Stimulated activated CD8-positive, alpha-beta memory T cell treated with anti-CD3 and anti-CD28 coated beads, Interleukin-15, amount 100 ng/mL, for 4 hours (primary cell): ENCODE results near the gene BNC2.

Experiments used
- DNase-seq, 2 donors: peaks; one replicate each; pipeline ENCODE4 v3.0.0-alpha.2; 2020; ENCODE audit warnings: low read depth in 2 of 2

Gene BNC2

DNA sequence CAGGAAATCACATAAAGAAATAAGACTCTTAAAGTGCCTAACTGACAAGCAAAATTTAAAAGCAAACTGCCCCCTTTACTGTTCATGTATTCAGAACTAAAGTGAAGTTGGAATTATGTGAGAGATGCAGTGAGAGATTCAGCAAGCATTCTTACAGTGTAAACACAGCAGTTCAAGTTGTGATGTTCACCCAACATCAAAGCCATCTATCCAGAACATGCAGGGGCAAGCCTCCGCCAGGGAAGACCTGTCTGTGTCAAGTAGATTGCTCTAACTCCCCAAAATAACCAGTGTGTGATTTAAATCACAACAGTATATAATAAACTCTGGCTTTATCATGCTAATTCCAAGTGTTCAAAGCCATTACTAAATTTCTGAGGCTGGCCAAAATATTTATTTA lies 233.3 kb downstream of the BNC2 start:
- no peak for DNase-seq

DNA sequence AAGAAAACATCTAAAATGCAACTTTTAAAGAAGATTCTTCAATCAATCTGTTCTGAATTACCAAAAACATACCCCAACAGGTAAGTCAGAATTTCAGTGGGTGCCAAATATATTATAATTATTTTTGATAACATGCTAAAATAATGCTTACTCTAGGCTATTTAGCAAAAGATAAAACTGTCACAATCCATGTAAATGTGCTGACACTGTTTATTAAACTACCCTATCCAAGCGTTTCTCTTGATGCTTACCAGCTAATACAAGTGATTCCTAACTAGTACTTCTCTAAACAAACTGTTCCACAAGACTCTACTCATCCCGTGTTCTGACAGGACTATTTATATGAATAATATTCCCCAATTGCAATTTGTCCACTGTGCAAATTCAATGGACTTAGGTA lies 236.7 kb downstream of the BNC2 start:
- no peak for DNase-seq

DNA sequence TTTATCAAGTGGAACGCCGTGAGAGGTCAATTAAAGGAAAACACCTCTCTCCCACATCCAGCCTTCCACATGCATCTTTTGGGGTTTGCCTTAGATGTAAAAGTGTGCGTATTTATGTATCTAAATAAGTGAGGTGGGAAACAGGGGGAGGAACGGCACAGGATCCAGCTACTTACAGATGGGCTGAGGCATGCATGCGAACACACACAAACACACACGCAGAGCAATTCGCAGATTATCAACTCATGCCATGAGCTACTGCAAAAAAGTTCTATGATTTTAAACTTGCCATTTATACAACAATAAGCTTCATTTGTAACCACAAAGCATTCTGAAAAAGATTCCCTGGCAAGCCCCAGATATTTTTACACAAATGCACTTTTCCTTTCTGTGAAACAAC lies 242.1 kb downstream of the BNC2 start:
- DNase-seq: no peak

DNA sequence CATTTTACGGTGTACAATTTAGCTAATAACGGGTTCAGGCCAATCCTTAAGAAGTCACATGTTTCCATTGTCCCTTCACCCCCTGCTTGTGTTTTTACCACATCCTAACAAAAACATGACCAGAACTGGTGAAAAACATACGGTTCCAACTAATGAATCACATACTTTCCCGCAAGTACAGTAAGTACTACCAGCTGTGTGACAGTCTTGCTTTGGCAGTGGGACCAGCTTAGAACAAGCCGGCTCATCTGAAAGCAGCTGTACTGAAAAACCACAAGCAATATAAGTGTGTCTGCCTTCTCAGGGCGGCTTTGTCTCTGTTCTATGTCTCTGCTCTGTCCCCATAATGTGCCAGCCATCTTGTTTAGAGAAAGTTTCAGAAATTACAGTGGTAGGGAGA lies 242.5 kb downstream of the BNC2 start:
- DNase-seq: no peak

DNA sequence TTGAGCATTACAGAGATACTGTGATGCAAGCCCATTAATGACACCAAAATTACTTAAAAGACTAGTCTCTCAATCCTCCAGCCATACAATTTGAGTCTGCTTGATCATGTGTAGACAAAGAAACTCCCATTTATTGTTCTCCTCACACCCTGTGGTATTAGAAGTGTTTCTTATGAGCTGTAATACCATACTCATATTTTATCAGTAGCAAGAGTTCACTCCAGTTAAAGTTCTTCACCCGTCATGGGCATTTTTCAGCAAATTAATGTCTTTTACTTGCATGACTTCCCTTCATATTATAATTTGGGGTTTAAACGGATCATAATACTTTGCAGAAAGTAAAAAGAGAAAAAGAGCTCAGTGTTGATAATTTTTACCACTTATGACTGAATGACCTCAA lies 242.9 kb downstream of the BNC2 start:
- DNase-seq: no peak

DNA sequence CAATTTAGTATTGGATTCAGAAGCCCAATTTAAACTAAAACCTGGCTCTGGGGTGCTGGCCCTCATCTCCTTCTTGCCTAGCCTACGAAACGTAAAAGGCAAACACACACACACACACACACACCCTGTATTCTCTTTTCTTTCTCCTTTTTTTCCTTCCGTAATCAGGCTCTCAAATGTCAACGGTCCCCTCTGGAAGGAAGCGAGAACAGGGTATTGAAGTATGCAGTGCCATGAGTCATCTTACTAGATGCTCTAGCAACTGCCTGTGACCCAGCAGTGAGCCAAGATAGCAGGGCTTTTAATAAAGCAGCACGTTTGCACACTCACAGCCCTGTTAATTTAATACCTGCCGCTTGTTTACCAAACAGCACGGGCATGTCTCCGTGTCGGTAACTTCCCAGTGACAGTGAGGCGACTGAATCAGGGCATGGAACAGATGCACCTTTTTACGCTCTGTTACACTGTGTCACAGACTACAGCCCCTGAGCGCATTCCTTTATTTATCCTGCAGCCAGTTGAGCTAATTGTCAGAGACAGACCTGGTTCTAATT lies 243.8 kb downstream of the BNC2 start:
- DNase-seq: no peak

DNA sequence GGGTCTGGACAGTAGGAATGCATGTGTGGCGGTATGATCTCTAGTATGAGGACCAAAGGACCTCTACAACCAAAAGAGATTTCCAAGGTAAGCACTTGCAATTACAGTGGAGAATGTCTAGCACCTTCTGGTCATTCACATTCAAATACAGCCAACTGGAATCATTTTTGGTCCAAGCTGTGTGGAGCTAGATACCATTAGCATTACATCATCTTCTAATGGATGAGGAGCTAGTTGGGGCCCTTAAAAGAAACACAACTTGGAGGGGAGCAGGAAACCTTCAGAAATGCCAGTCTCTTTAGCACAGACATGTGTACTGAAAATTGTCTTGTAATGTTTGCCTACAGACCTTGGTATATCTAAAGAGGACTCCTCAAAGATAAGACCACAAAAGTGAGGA lies 244.7 kb downstream of the BNC2 start:
- no peak for DNase-seq

DNA sequence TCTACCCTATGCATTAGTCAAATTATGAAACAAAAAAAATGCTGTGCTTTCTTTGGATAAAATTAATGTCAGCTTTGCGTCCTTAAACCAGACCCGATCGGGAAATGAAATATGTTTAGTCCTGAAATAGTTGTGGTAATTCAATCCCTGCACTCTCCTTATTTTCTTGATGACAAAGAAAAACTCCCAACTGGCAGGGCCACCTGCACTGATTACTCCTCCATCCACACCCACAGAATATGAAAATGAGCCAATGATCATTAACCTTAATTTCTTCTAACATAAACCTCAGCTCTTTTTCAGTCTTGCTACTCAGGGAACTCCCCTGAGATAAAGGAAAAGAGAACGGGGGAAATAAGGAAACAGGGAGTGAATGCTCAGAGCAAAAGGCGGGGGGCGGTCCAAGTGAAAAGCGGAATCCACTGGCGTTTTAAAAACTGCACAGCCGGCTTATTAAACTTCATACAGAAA lies 245.3 kb downstream of the BNC2 start:
- no peak for DNase-seq

DNA sequence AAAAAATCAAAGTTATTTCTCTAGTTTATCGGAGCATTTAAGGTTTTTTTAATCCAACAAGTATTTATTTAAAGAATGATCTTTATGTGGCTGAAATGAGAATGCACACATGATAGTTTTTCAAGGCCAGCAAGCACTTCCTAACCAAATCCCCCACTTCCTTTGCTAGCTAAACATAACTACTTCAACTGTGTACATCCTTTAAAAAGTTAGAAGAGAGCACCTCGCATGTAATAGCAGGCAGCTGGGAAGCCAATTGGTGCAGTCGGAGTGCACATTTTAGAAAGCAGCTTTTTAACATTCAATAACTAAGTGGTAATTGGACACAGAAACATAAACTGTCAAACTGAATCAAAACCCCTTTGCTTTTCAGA lies 245.7 kb downstream of the BNC2 start:
- DNase-seq: no peak

DNA sequence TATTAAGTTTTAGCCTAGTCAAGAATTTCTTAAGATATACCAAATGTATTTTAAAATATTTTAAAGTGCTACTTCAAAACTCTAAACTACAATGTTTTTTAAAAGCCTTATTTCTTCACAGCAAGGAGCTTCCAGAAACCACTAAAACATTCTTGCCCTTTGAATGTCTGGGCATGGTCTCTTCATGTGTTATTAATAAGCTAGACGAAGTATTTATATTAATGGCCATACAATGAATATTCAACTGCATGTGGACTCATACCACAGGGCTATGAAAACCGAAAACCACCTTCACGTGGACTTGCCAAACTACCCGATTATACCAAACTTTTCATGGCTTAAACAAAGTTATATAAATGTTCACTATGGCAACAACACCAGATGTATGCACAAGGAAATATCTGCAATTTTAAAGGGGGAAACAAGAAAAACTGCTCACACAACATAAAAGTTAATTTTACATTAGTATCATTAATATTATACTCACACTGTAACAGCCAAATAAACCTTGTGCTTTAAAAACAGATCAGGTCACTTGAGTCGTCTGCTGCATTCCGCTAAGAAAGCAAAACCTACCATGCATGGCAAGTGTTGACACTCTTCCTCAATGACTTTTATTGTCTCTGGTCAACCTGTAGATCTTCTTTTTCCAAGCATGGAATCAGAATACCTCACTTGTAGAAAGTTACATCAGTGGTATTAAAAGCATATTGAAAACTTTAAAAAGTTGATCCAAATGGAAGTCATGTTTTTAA lies 246.3 kb downstream of the BNC2 start:
- no peak for DNase-seq

DNA sequence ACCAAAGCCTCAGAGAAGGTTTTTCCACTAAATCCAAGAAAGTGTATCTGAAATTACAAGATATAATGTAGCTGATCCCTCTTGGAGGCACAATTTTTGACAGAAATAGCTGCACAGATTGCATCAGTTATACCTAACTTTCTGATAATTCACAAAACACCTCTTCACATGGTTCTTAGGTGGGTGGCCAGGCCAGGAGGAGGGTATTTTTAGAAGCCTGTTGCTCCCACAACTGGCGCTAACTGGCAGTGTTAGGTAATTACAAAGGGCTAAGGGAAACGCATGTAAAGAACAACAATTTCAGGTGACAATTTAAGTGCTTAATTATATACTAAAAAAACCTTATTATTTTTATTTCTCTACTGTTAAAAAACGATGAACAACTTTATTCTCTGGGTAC lies 247.9 kb downstream of the BNC2 start:
- no peak for DNase-seq

DNA sequence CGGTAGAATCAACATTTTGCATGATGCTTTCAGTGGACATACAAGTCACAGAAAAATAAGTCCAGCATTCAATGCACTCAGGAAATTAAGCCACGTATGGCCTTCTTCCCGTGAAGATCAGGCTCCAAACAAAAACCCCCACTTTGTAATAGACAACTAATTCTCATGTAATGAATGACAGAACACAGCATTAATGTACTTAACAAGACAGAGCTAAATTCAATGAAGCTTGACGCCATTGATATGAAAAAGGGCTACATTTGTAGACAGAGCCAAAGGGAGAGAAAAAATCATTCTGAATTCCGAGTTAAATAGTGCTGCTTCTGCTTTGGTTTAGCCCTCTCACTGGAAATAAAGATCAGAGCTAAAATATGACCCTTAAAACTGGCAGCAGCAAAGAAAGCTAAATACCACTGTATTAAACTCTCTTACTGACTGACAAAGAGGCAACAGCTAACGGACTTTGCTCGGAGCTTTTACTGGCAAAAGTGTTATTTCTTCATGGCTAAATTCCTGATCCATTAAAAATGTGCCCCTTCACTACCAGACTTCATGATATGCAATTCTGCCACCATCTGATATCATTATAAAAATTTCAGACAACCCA lies 250.5 kb downstream of the BNC2 start:
- no peak for DNase-seq

DNA sequence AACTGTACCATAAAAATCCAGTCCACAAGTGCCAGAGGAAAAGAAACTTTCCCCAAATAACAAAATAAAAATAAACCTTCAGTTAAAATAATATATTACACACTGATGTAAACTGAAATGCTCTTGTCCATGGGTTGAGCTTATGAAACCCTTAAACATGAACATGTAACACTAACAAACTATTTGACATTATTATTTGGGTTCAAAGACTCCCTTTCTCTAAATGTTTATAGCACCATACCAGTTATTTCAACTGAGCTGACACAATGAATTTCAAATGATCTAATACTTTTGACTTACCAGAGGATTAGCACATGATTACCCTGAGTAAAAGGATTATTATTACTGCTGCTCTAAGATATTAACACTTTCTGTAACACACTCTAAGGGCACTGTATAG lies 251.1 kb downstream of the BNC2 start:
- no peak for DNase-seq

DNA sequence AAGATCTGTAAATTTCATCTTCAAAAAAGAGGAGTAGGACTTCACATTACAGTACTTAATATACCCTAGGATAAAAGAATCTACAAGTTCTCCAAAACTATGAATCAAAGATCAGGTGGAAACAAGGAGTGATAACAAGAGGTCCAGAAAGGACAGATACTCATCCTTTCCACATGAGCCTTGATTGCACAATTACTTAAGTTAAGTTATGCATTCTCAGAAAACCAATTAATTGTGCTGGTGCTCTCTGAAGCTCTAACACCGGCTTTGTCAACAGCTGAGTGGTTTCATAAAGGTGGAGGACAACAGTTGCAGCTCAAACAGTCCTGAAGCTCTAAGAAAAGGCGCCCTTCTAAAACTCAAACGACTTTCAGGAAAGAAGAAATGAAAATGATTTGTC lies 251.9 kb downstream of the BNC2 start:
- DNase-seq: no peak

DNA sequence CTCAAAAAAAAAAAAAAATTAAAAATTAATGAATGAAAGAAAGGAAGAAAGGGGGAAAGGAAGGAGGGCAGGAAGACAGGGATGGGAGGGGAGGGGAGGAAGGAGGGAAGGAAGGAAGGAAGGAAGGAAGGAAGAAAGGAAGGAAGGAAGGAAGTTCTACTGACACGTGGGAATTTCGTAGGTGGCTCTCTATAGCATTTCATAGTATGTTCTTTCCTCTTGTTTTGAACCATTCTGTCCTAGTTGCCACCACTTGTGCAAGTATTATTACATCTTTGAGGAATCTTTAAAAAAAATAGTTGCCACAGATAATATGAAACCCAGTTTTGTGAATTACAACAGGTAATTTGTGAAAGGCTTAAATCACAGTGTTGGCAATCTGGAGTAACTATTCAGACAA lies 253.8 kb downstream of the BNC2 start:
- no peak for DNase-seq

DNA sequence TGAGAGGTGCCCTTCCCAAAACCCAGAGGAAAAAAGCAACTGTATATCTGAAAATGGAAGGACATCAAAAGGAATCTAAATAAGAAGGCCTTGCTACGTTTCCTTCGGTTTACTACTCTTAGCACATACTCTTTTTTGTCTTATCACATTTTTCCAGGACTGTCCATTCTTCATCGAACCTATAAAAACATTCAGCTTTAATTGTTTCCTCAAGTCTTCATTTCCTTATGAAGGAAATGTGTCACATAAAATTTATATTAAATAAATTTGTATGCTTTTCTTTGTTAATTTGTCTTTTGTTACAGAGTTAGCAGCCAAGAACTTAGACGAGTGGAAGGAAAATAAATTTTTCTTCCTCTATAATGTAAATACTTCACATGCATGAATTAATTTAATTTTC lies 255.0 kb downstream of the BNC2 start:
- no peak for DNase-seq

DNA sequence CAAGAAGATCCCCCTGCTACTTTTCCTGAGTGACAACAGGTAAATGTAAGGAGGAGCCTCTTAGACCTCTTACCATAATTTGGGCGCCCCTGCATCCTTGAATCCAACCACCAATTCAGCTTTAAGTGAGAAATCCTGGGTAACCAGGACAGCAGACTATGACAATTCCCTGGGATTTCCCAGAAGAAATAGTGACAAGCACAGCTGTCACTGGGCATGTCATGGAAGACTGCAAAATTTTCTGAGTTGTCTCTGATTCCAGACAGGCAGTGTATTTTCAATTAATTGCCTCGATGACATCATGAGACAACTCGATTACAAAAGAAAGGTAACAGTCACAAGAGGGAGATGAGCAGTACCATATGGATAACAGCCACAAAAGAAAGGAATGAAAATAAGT lies 256.9 kb downstream of the BNC2 start:
- no peak for DNase-seq

DNA sequence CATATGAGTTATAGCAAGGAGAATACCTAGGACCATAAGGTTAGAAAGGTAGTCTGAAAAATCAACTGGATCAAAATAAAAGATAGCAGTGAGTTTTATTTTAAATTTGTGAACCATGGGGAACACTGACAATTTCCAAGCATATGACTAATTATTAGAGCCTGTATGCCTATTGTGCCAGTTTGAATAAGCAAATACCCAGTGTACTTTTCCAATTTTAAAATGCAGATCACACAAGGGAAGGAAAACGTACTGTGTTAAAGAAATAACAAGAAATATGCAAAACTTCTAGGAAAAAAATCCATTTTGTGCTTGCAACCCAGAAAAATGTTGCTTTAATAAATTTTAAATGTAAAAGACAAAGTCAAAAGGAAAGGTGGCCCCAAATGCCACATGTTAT lies 257.4 kb downstream of the BNC2 start:
- DNase-seq: no peak

DNA sequence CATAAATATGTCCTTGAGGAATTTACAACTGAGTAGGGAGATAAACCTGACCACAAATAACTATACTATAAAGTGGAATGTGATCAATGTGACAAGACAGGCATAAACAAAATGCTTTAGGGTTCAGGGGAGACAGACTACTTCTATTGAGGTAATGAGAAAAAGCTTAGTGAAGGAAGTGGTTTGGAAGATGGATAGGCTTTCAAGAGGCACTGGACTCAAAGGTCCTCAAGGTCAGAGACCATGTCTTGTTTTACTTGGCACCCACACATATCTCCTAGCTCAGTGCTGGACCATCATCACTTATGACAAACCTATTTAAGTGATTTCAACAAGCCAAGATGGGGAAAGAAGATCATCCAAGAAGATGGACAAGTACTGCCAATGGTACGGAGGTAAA lies 257.8 kb downstream of the BNC2 start:
- DNase-seq: no peak

DNA sequence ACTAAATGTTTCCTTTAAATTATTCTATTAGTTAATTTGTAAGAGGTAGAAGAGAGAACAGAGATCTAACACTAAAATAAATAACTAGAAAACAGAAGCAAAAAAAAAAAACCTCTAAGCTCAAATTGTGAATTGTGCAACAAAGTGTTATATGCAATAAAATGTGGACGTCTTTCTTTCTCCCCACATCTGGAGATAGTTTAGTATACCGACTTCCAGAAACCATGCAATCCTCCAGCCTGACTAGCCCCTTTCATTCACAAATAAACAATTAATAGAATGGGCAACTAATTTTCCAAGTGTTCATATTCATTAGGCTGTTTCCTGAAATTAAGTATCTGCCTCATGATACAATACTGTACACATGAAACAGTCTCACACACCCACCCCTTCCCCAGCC lies 258.5 kb downstream of the BNC2 start:
- DNase-seq: no peak

DNA sequence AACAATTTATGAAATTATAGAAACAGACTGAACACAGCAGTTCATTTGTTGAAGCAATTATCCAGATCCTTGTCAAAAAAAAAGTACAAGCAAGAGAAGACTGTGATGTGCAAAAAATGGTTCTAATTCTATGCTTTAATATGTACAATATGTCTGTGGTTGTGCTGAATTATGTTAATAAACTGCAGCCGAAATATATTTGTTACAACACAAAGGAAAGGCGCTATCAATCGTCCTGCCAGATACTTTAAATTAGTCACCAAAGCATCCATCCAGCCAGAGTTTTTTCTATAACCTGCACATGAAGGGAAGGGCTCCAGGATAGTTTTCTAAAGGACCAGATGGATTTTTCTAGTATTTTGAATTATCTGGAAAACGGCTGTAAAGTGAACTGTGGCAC lies 259.5 kb downstream of the BNC2 start:
- DNase-seq: no peak

DNA sequence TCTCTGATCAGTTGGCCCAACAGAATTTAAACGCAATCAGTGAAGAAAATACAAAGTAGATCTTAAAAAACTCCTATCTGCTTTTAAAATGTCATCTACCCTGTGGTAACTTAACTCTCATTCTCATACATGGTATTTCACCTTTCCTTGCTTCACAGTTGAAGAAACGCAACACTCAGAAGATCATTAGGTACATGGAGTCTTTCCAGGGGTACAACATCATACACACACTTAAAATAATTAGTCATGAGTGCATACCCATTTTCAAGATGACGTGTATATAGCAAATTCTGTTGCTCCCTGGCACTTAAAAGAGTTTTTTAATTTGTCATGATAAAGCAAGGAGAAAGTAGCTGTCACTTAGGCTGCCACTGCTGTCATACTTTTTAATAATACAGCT lies 259.9 kb downstream of the BNC2 start:
- DNase-seq: no peak

DNA sequence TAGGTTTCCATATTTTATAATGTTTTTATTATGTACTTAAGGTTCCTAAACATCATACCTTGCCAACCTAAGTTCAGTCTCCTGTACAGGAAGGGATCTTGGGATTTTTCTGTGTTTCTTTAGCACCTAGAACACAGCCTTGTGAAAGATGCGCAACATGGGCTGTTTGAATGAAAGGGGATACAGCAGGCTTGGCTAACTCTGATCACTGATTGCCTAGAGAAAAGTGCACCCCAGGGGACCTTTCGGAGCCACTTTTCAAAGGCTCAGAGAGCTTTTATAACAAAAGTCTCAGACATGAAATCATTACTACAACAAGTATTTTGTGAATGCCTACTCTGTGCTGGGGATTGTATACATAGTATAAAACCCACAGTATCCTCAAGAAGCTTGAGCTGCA lies 261.6 kb downstream of the BNC2 start:
- no peak for DNase-seq

DNA sequence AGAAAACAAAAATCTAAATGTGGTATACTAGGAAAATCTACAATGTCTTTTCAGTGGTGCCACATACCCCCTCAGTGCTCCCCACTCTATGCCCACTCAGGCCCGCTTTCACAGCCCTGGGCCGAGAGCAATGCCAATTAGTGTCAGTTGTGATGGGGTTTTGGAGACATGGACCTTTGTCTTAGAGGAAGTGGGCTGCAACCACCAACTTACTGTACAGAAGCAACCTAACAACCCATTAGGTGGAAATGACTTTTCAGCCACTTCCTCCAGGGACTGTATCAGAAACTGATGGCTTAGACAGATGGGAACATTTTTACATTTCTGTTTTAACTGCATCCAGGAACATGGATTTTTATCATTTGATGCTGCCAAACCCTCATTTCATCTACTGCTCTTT lies 268.0 kb downstream of the BNC2 start:
- DNase-seq: no peak
